ENCODE data around the gene CHCHD6.

DNA sequence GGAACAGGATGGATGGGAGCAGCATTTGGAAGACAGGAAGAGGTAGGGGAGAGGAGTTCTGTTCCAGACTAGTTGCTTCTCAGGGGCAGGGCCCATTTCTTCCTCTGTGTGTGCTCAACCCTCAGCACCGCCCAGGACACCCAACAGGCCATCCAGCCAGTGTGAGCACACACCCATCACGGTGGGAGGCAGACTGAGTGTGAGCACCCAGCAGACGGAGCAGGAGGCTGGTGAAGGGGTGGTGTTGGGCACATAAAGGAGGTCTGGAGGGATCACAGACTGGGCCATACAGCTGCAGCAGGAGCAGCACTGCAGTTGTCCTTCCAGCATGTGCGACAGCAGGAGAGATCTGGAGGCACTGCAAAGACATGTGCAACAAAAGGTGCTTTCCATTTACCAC, 190.4 kb downstream of the CHCHD6 start:
- TF ChIP-seq SP1 (IDR thresholded peaks at IDR 0.05) = no peak
- no peak for TF ChIP-seq NFRKB (IDR thresholded peaks at IDR 0.05)
- TF ChIP-seq FOXK2 (IDR thresholded peaks at IDR 0.05) = no peak
- TF ChIP-seq TARDBP (IDR thresholded peaks at IDR 0.05) = no peak
- TF ChIP-seq HDGF (IDR thresholded peaks at IDR 0.05; ENCODE audit: borderline replicate concordance) = no peak
- TF ChIP-seq CTBP1 (IDR thresholded peaks at IDR 0.05; ENCODE audit: borderline replicate concordance) = no peak

All from HEK293T (cell line).